ENCODE measurements around the gene RGS3. TPM values are rescaled to one million over a fixed set of nuclear protein-coding genes. Genes with fewer than 3 reads are reported as not detected.

Gene RGS3
- total RNA-seq, 4 donors from 2014 or later: 10.5 to 18.2 (median 12.8) TPM

GRCh38 chr9:113597390-113598241 is 134.1 kb downstream of the RGS3 start:
- DNase-seq (ENCODE audit: low spot score in 2 of 2): no peak
- no peak overlapping the region for H3K4me3 ChIP-seq (ENCODE audit: low read depth, poor library complexity, severe bottlenecking)
- 73 to 83% methylated on average over 13 to 14 of the region's 14 CpGs for WGBS, 2 donors
- intact Hi-C loops (cut with DNase I; ENCODE audit: low total_unique reads): loop anchor here (10.0 kb wide), 1 partner anchor 143 kb away; no protein-coding TSS in a partner anchor
- TF ChIP-seq CTCF (IDR thresholded peaks at IDR 0.05) (no peak), POLR2A (IDR thresholded peaks at IDR 0.05) (no peak)

- intact Hi-C loops (cut with DNase I; ENCODE audit: low total_unique reads): loop anchor here (10.0 kb wide), 1 partner anchor 144 kb away; no protein-coding TSS in a partner anchor
- no peak for DNase-seq (ENCODE audit: low spot score in 2 of 2)
- no peak for TF ChIP-seq CTCF (IDR thresholded peaks at IDR 0.05)
- no peak overlapping the region for H3K4me3 ChIP-seq (ENCODE audit: low read depth, poor library complexity, severe bottlenecking)
- WGBS, 2 donors: 74% methylated on average over 2 of the region's 2 CpGs; no CpG with 5 or more reads in 1 of the 2 donors
Measured at GRCh38 chr9:113598451-113598850, 134.9 kb downstream of the RGS3 start.

DNA sequence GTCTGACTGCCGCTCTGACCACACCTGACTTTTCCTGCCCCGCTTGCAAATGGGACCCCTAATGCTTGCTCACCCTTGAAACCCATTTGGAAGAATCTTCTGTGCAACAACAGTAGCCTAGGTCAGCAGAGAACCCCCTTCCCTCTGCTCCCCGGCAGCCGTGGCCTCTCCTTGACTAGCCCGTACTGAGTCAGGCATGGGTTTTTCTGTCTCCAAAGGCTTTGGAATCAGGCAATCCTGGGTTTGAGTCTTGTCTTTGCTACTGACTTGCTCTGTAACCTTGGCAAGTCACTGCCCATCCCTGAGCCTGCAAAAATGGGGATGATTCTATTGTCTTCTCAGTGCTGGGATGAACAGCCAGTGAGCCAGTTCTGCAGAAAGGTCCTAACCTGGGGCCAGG is 135.4 kb downstream of the RGS3 start:
- H3K4me3 ChIP-seq (ENCODE audit: low read depth, poor library complexity, severe bottlenecking): no peak overlapping the region
- intact Hi-C loops (cut with DNase I; ENCODE audit: low total_unique reads): loop anchor here (10.0 kb wide), 1 partner anchor 144 kb away; no protein-coding TSS in a partner anchor
- TF ChIP-seq POLR2A (IDR thresholded peaks at IDR 0.05) (no peak), CTCF (IDR thresholded peaks at IDR 0.05) (no peak)
- DNase-seq (ENCODE audit: low spot score in 2 of 2): no peak
- 87% methylated on average over 5 of the region's 5 CpGs for WGBS, 2 donors

- no peak for DNase-seq (ENCODE audit: low spot score in 2 of 2)
- TF ChIP-seq POLR2A (IDR thresholded peaks at IDR 0.05): no peak
- TF ChIP-seq CTCF (IDR thresholded peaks at IDR 0.05): no peak
- no peak overlapping the region for H3K4me3 ChIP-seq (ENCODE audit: low read depth, poor library complexity, severe bottlenecking)
- intact Hi-C loops (cut with DNase I; ENCODE audit: low total_unique reads): loop anchor here (10.0 kb wide), 1 partner anchor 145 kb away; no protein-coding TSS in a partner anchor
- 75 to 77% methylated on average over 5 of the region's 5 CpGs for WGBS, 2 donors
Measured at GRCh38 chr9:113599646-113600022, 136.1 kb downstream of the RGS3 start.

- intact Hi-C loops (cut with DNase I; ENCODE audit: low total_unique reads): no loop called here
- no peak for DNase-seq (ENCODE audit: low spot score in 2 of 2)
- 82 to 83% methylated on average over 11 to 12 of the region's 12 CpGs for WGBS, 2 donors
- no peak overlapping the region for H3K4me3 ChIP-seq (ENCODE audit: low read depth, poor library complexity, severe bottlenecking)
- TF ChIP-seq CTCF (IDR thresholded peaks at IDR 0.05) (no peak), POLR2A (IDR thresholded peaks at IDR 0.05) (no peak)
Measured at GRCh38 chr9:113600023-113600823, 136.7 kb downstream of the RGS3 start.
